NCI-H146 treated with DMSO at 0.1 percent for 48 hours (cell line): ENCODE results near the gene SH2D4B.

Experiments
- DNase-seq: peaks from one replicate; lab custom pipeline; 2025; ENCODE audit not compliant: unreplicated experiment; lab: John Stamatoyannopoulos, UW

Gene SH2D4B

DNA sequence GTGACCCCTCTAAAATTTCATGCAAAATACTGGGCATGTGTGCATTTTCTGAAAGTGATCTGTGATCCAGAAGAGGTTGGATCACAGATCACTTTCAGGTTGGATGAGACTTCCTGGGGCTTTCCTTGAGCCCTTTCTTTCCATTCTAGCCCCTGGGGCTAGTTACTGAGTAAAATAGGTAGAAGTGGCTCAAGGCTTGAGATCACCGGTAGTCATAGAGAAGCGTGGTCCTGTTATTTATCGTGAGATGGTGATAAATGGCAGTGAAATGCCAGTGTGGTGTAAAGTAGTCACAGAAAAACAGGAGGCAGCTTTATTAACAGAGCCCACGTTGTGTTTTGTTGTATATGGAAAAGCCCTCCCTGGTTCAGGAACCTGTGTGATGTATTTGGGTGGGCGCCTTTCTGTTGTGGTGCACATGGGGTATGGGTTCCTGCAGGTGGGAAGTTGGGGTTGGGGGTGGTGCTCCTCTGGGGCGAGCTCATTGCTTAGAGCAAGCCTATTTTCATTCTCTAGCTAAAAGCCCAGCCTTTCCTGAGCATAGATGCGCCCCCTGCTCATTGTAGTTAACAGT, 34.0 kb upstream of the SH2D4B start:
- DNase-seq, result no peak

DNA sequence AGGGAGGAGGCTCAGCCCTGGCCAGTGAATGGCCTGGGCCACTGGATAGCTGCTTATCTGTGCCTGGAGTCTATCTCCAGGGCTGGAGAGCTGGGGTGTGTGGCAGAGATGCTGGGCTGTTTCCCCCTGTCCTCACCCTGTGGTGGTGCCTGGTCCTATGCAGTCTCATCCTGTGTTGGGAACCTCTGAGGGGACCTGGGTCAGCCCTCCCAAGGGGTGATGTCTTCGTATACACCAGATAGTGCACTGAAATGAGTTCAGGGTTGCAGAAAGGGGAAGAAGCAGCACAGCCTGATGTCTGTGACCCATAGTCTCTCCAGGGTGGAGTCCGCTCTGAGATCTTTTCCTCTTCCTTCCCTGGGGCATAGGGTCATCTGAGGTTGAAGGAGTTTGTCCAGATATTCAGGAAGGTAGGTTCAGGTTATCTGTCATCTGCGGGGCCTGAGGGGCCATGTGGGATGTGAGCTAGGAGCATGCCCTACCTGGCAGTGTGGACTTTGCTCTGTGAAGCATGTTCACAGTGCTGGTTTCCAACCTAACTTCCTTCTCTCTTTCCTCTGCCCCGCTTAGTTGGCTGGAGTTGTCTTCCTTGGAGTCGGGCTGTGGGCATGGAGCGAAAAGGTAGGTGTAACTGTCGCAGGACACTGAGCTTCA, 33.4 kb upstream of the SH2D4B start:
- DNase-seq, result no peak

DNA sequence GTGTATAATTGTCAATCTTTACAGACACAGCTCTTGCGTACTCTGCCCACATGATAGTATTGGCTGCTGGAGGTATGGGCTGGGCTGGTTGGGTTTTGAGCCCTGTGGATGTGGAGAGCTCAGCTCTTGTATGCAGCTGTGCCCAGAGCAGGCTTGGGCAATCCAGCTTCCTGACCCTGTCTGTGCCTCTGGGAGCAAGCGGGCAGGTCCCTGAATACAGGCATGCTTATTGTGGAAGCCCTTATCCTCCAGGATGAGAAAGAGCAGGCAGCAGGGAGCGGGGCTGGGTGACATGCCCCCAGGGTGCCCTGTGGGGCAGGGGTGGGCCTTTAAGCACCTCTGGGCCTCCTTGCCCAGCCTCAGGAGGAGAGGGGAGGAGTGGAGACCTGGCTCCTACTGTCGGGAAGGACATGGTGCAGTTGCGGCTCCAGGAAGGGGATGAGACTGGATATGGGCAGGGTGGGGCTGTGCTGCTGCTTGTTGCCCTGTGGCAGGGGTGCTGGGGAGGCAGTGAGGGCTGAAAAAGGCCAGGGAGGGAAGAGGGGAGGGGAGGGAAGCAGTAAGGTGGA, 32.7 kb upstream of the SH2D4B start:
- no peak for DNase-seq

DNA sequence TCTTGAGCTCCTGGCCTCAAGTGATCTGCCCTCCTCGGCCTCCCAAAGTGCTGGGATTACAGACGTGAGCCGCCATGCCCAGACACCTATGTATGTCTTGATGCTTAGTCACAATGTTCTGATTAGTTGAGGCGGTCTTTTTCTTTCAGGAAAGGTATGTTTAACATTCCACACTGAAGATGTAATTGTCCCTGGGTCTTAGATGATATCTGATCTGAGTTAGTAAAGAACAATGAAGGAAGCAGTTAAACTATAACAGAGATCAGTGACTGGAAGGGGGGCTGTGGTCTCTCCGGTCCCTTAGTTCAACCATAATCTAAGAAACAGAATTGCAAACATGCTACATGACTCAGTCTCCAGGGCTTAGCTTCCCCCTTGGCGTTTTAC, 31.5 kb upstream of the SH2D4B start:
- DNase-seq, result no peak

DNA sequence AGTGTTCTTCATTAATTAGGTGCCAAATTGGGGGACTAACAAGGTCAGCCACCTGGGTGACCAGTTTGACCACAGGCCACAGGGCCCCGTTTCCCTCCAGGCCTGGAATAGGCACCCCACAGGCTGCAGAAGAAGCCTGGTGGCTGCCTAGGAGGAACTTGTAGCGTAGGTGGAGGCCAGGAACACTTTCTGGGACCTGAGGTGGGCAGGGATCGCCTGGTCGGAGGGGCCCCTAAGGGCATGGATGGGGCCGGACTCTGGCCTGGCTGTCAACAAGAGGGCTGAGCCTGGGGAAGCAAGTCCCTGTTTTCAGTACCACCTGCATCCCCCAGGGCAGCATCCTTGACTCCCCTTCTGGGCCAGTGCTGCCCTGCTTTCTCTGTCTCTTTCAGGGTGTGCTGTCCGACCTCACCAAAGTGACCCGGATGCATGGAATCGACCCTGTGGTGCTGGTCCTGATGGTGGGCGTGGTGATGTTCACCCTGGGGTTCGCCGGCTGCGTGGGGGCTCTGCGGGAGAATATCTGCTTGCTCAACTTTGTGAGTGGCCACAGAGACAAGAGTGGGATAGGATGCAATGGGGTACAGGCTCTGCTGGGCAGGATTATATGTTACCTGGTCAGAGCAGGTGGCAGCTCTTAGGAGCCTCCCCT, 30.7 kb upstream of the SH2D4B start:
- DNase-seq, result no peak

DNA sequence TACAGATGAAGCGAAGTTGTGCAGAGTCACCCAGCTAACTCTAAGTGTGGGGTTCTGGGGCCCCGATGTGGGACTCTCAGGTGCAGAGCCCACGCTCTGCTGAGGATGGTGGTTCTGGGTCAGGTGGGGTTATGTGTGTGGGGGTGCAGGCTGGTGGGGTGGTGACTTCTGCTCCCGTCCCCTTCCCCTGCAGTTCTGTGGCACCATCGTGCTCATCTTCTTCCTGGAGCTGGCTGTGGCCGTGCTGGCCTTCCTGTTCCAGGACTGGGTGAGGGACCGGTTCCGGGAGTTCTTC, 28.6 kb upstream of the SH2D4B start:
- DNase-seq, result no peak

DNA sequence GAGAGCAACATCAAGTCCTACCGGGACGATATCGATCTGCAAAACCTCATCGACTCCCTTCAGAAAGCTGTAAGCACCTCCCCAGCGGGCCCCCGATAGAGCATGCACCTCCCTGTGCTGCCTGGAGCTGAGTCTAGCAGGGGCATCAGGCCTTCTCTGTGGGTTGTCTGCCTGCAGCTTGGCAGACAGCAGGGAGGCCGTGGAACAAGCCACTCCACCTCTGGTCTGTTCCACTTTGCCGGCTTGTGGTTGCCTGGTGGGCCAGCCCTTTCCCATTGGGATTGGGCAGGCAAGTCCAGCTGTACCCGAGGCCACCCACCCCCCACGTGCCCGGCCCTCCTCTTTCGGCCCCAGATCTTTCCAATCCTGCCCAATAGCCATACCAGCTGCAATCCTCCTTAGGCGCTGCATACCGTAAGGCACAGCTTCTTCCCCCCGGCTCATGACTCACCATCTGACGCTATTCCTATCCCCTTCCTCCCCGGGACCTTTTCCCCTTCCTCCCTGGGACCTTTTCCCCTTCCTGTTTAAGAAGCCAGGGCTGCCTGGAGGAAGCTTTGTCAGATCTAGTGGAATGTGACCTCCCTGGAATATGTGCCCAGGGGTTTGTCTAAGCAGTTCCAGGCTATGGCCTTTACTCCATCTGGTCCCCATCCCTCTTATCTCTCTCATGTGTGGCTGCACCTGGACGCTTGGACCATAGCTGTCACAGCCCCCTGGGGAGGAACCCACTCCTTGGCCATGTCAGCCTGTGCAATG, 28.1 kb upstream of the SH2D4B start:
- DNase-seq, result no peak

DNA sequence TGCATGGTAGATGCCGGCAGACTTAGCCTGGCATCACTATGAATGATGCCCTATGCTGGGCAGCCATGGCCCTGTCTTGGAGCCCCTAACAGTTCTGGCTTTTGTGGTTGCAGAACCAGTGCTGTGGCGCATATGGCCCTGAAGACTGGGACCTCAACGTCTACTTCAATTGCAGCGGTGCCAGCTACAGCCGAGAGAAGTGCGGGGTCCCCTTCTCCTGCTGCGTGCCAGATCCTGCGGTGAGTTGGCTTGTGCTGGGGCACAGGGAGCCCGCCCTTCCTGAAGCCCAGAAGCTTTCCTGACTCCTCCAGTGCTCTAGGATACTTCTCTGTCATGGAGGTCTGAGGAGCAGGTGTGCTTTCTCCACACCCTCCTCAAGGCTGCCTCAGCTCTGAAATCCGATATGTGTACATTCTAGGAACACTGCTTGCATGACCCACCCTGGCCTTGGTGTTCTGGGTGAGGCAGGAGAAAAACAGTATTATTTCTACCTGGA, 25.6 kb upstream of the SH2D4B start:
- DNase-seq, result no peak

DNA sequence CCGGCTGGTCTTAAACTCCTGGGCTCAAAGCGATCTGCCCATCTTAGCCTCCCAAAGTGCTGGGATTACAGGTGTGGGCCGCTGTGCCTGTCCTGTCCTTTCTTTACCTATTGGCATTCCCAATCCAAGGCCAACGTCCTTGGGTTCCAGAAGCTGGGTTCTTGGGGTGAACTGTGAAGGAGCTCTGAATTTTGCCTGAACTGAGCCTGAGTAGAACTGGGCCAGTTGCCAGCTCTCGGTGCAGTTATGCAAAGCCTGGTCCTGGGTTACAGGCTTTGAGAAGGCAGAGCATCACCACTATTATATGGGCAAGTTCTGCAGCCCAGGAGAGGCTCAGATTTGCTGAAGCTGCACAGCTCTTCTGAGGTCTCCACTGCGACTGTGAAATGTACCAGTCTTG, 24.6 kb upstream of the SH2D4B start:
- no peak for DNase-seq

DNA sequence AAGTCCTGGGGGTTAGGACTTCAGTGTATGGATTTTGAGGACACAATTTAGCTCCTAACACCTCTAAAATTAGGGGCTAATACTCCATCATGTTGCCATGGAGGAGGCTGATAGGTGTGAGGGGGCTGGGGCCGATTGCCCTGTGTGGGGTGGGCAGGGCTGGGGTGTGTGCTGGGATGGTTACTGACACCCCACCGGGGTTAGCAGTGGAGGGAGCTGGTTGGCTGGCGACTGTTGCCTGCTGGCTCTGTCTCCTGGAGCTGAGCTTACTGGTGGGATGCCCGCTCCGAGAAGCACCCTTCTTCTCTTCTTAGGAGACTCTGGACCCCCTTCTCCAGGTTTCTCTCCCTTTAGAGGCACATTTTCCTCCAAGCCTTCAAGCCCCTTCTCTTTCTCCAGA, 22.2 kb upstream of the SH2D4B start:
- no peak for DNase-seq

DNA sequence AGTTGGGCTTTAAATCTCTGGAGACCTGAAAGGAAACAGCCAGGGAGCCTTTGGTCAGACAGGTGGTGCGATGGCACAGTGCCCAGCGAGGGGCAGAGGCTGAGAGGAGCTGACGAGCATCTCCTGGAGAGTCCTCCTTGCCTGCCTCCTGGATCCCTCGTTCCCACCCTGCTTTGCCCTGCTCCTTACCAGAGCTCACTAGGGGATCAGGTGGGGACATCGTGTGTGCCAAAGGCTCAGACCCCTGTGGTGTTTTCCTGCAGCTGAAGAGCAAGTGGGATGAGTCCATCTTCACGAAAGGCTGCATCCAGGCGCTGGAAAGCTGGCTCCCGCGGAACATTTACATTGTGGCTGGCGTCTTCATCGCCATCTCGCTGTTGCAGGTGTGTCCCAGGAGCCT, 21.8 kb upstream of the SH2D4B start:
- DNase-seq, result no peak

DNA sequence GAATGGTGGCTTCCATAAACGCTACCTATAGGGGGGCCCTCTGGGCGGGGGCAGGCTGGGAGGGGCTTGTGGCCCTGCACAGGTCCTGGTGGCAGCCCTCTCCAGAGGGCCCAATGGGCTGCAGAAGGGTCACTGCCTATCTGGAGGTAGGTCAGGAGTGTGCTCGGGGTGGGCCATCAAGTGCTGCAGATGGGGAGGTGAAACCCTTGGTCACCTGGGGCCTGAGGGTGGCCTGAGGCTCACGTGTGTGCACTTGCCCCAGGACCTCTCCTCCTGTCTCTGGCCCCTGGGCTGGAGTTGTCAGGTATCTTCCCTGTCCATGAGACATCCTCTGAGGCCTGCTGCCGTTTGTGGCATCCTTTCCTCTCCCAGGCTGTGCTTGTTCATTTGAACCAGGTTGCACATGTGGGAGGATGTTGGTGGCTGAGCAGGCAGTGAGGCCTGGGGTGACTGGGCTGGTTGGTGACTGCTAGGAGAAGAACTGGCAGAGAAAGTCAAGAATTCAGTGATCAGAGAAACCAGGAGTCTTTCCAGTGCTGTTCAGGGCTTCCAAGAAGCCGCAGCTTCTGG, 21.1 kb upstream of the SH2D4B start:
- no peak for DNase-seq

DNA sequence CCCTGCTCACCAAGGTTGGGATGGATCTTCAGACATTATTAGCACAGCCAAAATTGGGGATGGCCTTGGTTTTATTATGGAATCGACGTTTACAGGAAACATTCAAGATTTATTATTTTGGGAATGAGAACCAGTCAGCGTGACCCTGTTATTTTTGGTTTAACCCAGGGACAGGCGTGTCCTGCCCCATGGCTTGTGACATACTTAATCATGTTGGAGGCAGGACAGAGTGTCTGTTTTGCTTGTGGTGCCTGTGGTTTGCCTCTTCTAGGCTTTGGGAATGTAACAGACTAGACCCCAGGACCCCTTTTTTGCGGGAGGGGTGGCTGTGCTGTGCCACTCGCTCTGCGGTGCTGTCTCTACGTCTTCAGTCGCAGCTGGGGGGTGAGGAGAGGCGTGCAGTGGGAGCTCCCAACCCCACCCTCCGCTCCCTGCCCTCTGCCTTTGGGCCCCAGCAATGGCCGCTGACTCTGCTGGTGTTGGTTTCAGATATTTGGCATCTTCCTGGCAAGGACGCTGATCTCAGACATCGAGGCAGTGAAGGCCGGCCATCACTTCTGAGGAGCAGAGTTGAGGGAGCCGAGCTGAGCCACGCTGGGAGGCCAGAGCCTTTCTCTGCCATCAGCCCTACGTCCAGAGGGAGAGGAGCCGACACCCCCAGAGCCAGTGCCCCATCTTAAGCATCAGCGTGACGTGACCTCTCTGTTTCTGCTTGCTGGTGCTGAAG, 20.1 kb upstream of the SH2D4B start:
- no peak for DNase-seq

DNA sequence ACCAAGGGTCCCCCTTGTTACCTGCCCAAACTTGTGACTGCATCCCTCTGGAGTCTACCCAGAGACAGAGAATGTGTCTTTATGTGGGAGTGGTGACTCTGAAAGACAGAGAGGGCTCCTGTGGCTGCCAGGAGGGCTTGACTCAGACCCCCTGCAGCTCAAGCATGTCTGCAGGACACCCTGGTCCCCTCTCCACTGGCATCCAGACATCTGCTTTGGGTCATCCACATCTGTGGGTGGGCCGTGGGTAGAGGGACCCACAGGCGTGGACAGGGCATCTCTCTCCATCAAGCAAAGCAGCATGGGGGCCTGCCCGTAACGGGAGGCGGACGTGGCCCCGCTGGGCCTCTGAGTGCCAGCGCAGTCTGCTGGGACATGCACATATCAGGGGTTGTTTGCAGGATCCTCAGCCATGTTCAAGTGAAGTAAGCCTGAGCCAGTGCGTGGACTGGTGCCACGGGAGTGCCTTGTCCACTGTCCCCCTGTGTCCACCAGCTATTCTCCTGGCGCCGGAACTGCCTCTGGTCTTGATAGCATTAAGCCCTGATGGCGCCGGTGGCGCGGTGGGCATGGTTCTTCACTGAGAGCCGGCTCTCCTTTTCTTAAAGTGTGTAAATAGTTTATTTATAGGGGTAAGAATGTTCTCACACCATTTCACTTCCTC, 19.4 kb upstream of the SH2D4B start:
- no peak for DNase-seq

DNA sequence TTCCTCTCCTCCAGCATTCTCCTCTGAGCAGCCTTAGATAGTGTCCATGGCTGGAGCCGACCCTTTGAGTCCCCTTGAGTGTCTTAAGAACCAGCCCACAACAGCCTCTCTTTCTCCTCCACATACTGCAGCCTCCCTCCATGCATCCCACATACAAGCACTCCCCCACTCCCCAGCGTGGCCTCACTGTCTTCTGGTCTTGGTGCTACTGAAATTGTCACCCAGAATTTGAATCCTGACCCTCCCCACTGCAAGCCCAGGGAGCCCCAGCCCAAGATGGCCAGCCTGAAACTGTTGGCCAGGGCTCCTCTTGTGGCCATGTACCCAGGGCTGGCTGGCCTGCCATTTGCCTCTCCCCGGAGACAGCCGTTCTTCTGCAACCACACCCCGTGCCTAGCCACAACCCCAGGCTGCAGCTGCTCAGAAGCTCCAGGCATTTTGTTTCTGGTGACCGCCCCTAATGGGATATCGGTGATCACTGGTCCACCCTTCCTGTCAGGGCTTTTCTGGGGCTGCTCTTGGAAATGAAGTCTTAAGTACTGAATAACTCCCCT, 18.8 kb upstream of the SH2D4B start:
- no peak for DNase-seq

DNA sequence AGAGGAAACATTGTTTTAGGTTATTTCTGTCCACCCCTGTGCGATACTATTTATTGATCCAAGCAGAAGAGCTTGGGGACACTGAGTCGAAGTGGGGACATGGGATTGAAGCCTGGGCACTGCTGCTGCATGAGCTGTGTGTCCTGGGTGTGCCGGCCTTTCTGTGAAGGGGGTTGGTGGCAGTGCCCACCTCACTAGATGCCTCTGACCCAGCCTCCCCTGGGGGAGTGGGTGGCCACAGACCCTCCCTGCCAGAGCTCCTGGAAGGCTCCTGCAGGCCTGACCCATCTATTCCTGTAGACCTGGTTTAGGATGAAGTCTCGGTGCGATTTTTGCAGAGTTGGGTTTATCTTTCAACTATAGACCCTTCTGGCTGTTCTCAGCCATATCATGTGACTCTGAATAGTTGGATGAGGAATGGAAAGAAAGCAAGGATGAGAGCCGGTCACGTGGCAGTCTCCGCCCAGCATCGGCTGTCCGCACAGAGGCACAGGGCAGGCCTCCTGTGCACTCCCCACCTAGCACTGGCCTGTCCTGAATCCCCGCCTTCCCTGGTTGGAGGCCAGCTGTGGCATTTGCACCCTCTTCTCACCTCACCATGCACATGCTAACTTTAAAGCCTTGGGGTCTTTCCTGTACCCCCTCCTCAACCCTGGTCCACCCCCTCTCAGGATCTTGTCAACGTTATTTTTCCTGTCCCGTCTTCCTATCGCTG, 17.6 kb upstream of the SH2D4B start:
- DNase-seq, result no peak

DNA sequence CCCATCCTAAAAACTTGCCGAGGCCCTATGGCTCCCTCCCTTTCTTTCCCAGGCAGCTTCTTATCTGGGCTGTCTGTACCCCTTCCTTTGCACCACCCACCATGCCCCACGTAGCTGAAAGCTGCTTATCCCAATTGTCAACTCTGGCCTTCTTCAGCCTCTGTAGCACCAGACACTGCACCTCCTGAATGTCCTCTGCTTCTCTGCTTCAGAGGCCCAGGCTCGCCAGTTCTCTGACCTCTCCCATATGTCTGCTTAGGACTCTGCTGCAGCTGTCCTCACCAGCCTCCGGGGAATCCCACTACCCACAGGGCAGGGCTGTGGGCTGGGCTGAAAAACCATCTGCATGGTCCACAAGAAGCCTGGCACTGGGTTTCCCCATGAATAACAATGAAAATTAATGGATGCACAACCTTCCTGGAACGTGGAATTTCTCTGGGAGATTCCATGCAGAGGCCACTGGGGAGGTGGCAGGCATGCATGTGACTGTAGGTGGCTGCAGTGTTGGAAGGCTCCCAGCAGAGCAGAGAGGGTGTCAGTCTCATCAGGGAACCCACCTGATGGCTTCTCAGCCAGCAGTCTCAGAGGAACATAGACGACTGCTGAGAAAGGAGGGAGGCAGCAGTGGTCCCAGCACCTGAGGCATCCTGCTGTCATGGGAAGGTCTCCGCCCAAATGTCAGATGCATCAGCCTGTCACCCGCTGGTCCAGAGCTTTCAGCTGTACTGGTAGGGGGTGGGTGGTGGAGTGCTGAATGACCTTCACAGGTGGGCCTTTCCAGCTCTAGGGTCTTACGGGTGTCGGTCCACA, 16.8 kb upstream of the SH2D4B start:
- no peak for DNase-seq

DNA sequence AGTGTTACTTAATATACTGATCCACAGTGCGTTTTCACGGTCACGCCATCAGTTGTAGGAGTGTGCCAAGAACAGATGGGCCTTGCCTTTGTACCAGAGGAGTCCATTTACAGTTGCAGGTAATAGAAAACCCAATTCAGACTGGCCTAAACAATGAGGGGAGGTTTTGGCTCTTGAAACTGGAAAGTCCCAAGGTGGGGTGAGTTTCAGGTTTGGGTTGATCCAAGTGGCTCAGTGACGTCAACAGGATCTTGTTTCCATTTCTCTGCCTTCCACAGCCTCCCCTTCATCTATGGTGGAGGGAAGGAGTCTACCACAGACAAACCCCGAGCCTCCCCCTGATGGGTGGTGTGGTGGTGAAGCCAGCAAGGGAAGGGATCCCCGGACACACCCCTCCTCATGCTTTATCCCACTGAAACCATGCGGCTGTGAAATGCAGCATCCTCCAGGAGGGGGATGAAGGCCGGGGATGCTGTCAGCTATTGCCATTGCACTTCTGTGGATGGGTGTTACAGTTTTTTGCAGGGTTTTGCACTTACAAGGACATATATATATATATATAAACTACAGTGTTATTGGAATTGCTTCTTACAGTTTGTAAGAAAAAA, 14.8 kb upstream of the SH2D4B start:
- no peak for DNase-seq
